Neural progenitor cell (in vitro differentiated cells): Measurements from ENCODE around the gene ADK. TPM values are rescaled to one million over a fixed set of nuclear protein-coding genes. Genes with fewer than 3 reads are reported as not detected.

Source experiments
- DNase-seq: peaks from one replicate; pipeline ENCODE4 v3.0.0-alpha.2; 2016; ENCODE audit warnings: low spot score
- H2AFZ ChIP-seq: fragments of 200-600 bp; sonication (generic); replicated peaks from 2 replicates; pipeline ENCODE4 v1.6.1; 2016; ENCODE audit warnings: antibody characterized with exemption
- H3F3A ChIP-seq: fragments of 200-600 bp; sonication (generic); 2 replicates; pipeline ENCODE4 v1.6.1; 2016; ENCODE audit warnings: antibody characterized with exemption, low read depth
- H3K27ac ChIP-seq: fragments of 200-600 bp; sonication (generic); 2 replicates; pipeline ENCODE4 v1.5.1; 2016; ENCODE audit warnings: mild to moderate bottlenecking
- H3K27me3 ChIP-seq: fragments of 200-600 bp; sonication (generic); 2 replicates; pipeline ENCODE4 v1.6.1; 2016; ENCODE audit warnings: mild to moderate bottlenecking, moderate library complexity
- H3K36me3 ChIP-seq: fragments of 200-600 bp; sonication (generic); 2 replicates; pipeline ENCODE4 v1.5.1; 2016
- H3K4me1 ChIP-seq: fragments of 200-600 bp; sonication (generic); 2 replicates; pipeline ENCODE4 v1.6.1; 2016; ENCODE audit warnings: mixed run types
- H3K4me2 ChIP-seq: fragments of 200-600 bp; sonication (generic); 2 replicates; pipeline ENCODE4 v1.6.1; 2016
- H3K4me3 ChIP-seq: fragments of 200-600 bp; sonication (generic); 2 replicates; pipeline ENCODE4 v1.5.1; 2016
- H3K79me2 ChIP-seq: fragments of 200-600 bp; sonication (generic); 2 replicates; pipeline ENCODE4 v1.6.1; 2016; ENCODE audit warnings: low read depth
- H3K9ac ChIP-seq: fragments of 200-600 bp; sonication (generic); 2 replicates; pipeline ENCODE4 v1.6.1; 2016
- H3K9me3 ChIP-seq: fragments of 200-600 bp; sonication (generic); 2 replicates; pipeline ENCODE4 v1.5.1; 2016; ENCODE audit warnings: low read depth
- H4K20me1 ChIP-seq: fragments of 200-600 bp; sonication (generic); 2 replicates; pipeline ENCODE4 v1.6.1; 2016; ENCODE audit warnings: low read depth
- H3K27ac Mint-ChIP-seq: 3 replicates; pipeline ENCODE4 v1.8.0; 2021; ENCODE audit warnings: mixed read lengths
- H3K27me3 Mint-ChIP-seq: 2 replicates; pipeline ENCODE4 v1.8.0; 2022; ENCODE audit warnings: low read depth, mild to moderate bottlenecking, inconsistent platforms, moderate library complexity, mixed read lengths; ENCODE audit not compliant: insufficient read depth
- H3K36me3 Mint-ChIP-seq: 3 replicates; pipeline ENCODE4 v1.8.0; 2021; ENCODE audit warnings: mixed read lengths
- H3K4me1 Mint-ChIP-seq: 3 replicates; pipeline ENCODE4 v1.8.0; 2021; ENCODE audit warnings: mixed read lengths
- H3K4me3 Mint-ChIP-seq: 3 replicates; pipeline ENCODE4 v1.8.0; 2021; ENCODE audit warnings: mild to moderate bottlenecking, moderate library complexity, mixed read lengths
- H3K9me3 Mint-ChIP-seq: 3 replicates; pipeline ENCODE4 v1.8.0; 2020; ENCODE audit warnings: mixed read lengths
- EZH2 ChIP-seq: fragments of 200-600 bp; sonication (generic); IDR thresholded peaks from 2 replicates; pipeline ENCODE4 v1.6.1; 2017; ENCODE audit warnings: antibody characterized with exemption, mild to moderate bottlenecking, moderate library complexity
- EZH2phosphoT487 ChIP-seq: fragments of 200-600 bp; sonication (generic); IDR thresholded peaks from 2 replicates; pipeline ENCODE4 v1.6.1; 2017; ENCODE audit warnings: antibody characterized with exemption
- total RNA-seq: library from RNA; depleted of rRNA; stranded (reverse); fragments of >200 nt; gene quantifications from 2 replicates; pipeline ENCODE4 v1.2.3, GENCODE V29; 2015; ENCODE audit warnings: low replicate concordance
- TF ChIP-seq, protein P1 (sequence below): fragments of 200-600 bp; sonication (generic); IDR thresholded peaks from 2 replicates; pipeline ENCODE4 v1.5.1; 2017; ENCODE audit warnings: antibody characterized with exemption, mild to moderate bottlenecking

Gene ADK
- total RNA-seq, 1 donor from 2014 or later, result 50.9 TPM

DNA sequence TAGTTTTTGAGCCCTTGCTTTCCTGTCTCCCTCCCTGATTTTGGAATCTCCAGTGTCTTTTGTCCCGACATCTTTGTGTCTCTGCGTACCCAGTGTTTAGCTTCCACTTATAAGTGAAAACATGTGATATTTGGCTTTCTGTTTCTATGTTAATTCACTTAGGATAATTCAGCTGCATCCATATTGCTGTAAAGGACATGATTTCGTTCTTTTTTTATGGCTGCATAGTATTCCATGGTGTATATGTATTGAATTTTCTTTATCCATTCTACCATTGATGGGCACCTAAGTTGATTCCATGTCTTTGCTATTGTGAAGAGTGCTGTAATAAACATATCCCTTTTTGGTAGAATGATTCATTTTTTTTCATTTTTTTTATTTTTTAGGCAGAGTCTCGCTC, 48.3 kb downstream of the ADK start:
- no peaks in the 10 kb centered on the region for H3K9me3 Mint-ChIP-seq
- no peak for DNase-seq
- no peaks in the 10 kb centered on the region for H3F3A ChIP-seq
- no peaks in the 10 kb centered on the region for H3K36me3 Mint-ChIP-seq
- no peak for TF ChIP-seq EZH2phosphoT487
- TF ChIP-seq, protein P1, sequence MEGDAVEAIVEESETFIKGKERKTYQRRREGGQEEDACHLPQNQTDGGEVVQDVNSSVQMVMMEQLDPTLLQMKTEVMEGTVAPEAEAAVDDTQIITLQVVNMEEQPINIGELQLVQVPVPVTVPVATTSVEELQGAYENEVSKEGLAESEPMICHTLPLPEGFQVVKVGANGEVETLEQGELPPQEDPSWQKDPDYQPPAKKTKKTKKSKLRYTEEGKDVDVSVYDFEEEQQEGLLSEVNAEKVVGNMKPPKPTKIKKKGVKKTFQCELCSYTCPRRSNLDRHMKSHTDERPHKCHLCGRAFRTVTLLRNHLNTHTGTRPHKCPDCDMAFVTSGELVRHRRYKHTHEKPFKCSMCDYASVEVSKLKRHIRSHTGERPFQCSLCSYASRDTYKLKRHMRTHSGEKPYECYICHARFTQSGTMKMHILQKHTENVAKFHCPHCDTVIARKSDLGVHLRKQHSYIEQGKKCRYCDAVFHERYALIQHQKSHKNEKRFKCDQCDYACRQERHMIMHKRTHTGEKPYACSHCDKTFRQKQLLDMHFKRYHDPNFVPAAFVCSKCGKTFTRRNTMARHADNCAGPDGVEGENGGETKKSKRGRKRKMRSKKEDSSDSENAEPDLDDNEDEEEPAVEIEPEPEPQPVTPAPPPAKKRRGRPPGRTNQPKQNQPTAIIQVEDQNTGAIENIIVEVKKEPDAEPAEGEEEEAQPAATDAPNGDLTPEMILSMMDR, result no peak
- no peak for TF ChIP-seq EZH2
- no peaks in the 10 kb centered on the region for H3K36me3 ChIP-seq
- H3K4me2 ChIP-seq, result no peak overlapping the region
- no peaks in the 10 kb centered on the region for H3K4me1 Mint-ChIP-seq
- no peak overlapping the region for H3K27ac ChIP-seq
- H3K9me3 ChIP-seq, result no peaks in the 10 kb centered on the region
- no peaks in the 10 kb centered on the region for H3K4me1 ChIP-seq
- no peak overlapping the region for H3K4me3 Mint-ChIP-seq
- no peaks in the 10 kb centered on the region for H3K27me3 ChIP-seq
- H3K27me3 Mint-ChIP-seq, result no peaks in the 10 kb centered on the region
- H4K20me1 ChIP-seq, result peaks cover 6% of the 10 kb centered on the region
- no peak overlapping the region for H2AFZ ChIP-seq
- H3K4me3 ChIP-seq, result no peak overlapping the region
- no peak overlapping the region for H3K9ac ChIP-seq
- peaks cover 20% of the 10 kb centered on the region for H3K79me2 ChIP-seq
- H3K27ac Mint-ChIP-seq, result no peak overlapping the region

DNA sequence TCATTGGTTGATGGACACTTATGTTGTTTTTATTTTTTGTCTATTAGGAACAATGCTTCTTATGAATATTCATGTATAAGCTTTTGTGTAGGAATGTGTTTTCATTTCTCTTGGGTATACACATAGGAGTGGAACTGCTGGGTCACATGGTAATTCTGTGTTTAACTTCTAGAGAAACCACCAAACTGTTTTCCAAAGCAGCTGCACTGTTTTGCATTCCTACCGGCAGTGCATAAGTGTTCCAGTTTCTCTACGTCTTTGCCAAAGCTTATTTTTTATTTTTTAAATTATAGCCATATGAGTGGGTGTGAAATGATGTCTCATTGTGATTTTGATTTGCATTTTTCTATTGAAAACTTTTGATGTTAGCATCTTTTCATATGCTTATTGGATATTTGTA, 51.3 kb downstream of the ADK start:
- no peak overlapping the region for H3K27ac Mint-ChIP-seq
- TF ChIP-seq, protein P1, result no peak
- no peak for TF ChIP-seq EZH2phosphoT487
- TF ChIP-seq EZH2, result no peak
- Histone ChIP-seq H3K4me2 (no peak overlapping the region), H4K20me1 (no peaks in the 10 kb centered on the region), H3K9ac (no peak overlapping the region), H3K79me2 (peaks cover 9% of the 10 kb centered on the region), H3K36me3 (no peaks in the 10 kb centered on the region), H3K4me3 (no peak overlapping the region), H3K27ac (no peak overlapping the region), H3K27me3 (no peaks in the 10 kb centered on the region), H3K4me1 (no peaks in the 10 kb centered on the region), H2AFZ (no peak overlapping the region), H3F3A (no peaks in the 10 kb centered on the region), H3K9me3 (no peaks in the 10 kb centered on the region)
- H3K27me3 Mint-ChIP-seq, result no peaks in the 10 kb centered on the region
- no peaks in the 10 kb centered on the region for H3K4me1 Mint-ChIP-seq
- H3K4me3 Mint-ChIP-seq, result no peak overlapping the region
- no peaks in the 10 kb centered on the region for H3K9me3 Mint-ChIP-seq
- no peak for DNase-seq
- no peaks in the 10 kb centered on the region for H3K36me3 Mint-ChIP-seq

DNA sequence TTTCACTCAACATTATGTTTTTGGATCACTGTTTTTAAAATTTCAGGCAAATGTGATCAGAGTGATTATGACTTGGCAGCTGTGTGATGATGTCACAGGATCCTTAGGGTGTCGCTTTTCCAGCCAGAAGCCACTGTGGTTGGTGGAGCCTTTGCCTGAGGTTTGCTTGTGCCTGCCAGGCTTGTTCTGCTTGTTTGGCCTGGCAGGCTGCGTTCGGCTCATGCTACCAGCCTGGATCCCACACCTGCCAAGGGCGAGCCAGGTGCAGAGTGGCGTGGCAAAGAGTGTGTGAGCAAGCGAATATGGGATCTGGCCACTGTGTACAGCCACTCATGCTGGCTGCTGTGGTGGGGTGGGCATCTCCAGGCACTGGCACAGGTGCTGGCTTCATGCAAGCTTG, 55.7 kb downstream of the ADK start:
- no peaks in the 10 kb centered on the region for H3K9me3 ChIP-seq
- H3K36me3 Mint-ChIP-seq, result no peaks in the 10 kb centered on the region
- no peaks in the 10 kb centered on the region for H3K36me3 ChIP-seq
- H3K27ac ChIP-seq, result no peak overlapping the region
- H3K4me1 ChIP-seq, result peaks cover 9% of the 10 kb centered on the region
- H3K4me3 Mint-ChIP-seq, result no peak overlapping the region
- H3K9ac ChIP-seq, result no peak overlapping the region
- no peaks in the 10 kb centered on the region for H3K27me3 ChIP-seq
- no peak overlapping the region for H3K27ac Mint-ChIP-seq
- TF ChIP-seq EZH2, result no peak
- TF ChIP-seq, protein P1, result no peak
- no peak for TF ChIP-seq EZH2phosphoT487
- peaks cover 2% of the 10 kb centered on the region for H4K20me1 ChIP-seq
- peaks cover 5% of the 10 kb centered on the region for H3K79me2 ChIP-seq
- H3K4me3 ChIP-seq, result no peak overlapping the region
- H3K4me2 ChIP-seq, result no peak overlapping the region
- H3K27me3 Mint-ChIP-seq, result no peaks in the 10 kb centered on the region
- H2AFZ ChIP-seq, result no peak overlapping the region
- H3F3A ChIP-seq, result no peaks in the 10 kb centered on the region
- DNase-seq, result no peak
- H3K9me3 Mint-ChIP-seq, result no peaks in the 10 kb centered on the region
- H3K4me1 Mint-ChIP-seq, result no peaks in the 10 kb centered on the region
